HFFc6 (cell line): ENCODE data around the gene TMEM221. TPM values are rescaled to one million over a fixed set of nuclear protein-coding genes. Genes with fewer than 3 reads are reported as not detected.

ENCODE experiments used
- DNase-seq: peaks from one replicate; pipeline ENCODE4 v3.0.0-alpha.2; 2018
- H3K27ac Mint-ChIP-seq: 2 replicates; pipeline ENCODE4 v1.8.0; 2020; ENCODE audit warnings: mild to moderate bottlenecking, mixed read lengths
- H3K27me3 Mint-ChIP-seq: 2 replicates; pipeline ENCODE4 v1.8.0; 2021; ENCODE audit warnings: mild to moderate bottlenecking, moderate library complexity, mixed read lengths; ENCODE audit not compliant: insufficient read depth
- H3K36me3 Mint-ChIP-seq: 2 replicates; pipeline ENCODE4 v1.8.0; 2021; ENCODE audit warnings: low read depth, mixed read lengths
- H3K4me1 Mint-ChIP-seq: 2 replicates; pipeline ENCODE4 v1.8.0; 2020; ENCODE audit warnings: low read depth, mixed read lengths
- H3K4me3 Mint-ChIP-seq: 2 replicates; pipeline ENCODE4 v1.8.0; 2020; ENCODE audit warnings: mild to moderate bottlenecking, moderate library complexity, mixed read lengths
- H3K9me3 Mint-ChIP-seq: 2 replicates; pipeline ENCODE4 v1.8.0; 2020; ENCODE audit warnings: mild to moderate bottlenecking, mixed read lengths
- total RNA-seq, 6 experiments: library from RNA; stranded (reverse); fragmentation: NEBNext Ultra II Directional; extraction: Animal tissue kit (Norgen Biotek cat#: 25700); gene quantifications; 2 replicates in 1 of 6; 3 replicates in 5 of 6; pipeline ENCODE4 v1.2.3, GENCODE V29; 2021
- TF ChIP-seq, protein P1 (sequence below): fragments of 200-600 bp; sonication (generic); IDR thresholded peaks from 2 replicates; pipeline ENCODE4 v1.5.0; 2021; ENCODE audit warnings: antibody characterized with exemption, mild to moderate bottlenecking

The TMEM221 gene
- total RNA-seq, 6 experiments from 2014 or later: not detected

DNA sequence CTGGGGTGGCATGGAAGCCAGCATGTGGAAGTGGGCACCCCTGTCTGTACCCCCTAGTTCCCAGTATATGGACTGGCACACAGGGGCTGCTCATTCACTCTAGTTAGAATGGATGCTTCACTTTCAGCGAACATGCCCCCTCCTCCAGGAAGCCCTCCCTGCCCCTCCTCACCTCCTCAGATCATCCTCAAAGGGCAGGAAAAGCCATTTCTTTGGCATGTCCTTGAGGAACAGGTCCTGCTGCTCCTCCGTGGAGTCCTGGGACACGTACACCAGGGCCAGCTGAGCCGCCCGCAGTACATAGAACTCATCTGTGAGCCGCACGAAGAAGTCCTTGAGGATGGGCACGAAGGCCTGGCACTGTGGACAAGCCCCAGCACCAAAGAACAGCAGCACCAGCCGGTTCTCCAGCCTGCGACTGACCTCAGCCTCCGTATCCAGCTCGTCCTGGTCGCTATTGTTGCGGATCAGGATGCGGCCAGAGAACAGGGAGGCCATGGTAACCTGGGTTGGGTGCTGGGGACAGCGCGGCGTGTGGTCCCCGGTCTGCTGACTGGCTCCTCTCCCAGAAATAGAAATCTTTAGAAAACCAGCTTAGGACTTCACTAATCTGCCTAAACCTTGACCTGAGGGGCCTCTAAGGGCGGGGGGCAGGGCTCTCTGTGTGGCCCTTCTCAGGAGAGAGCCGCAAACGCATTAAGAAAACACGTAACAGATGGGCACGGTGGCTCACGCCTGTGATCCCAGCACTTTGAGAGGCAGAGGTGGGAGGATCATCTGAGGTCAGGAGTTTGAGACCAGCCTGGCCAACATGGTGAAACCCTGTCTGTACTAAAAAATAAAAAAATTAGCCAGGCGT lies 12.1 kb upstream of the TMEM221 start, which contains the start of gene NXNL1:
TSS of gene NXNL1 (minus strand) at position 555 of the 859 bp plus-strand sequence. CDS start at position 498, 57 bp downstream.
- Mint-ChIP-seq H3K9me3 (no peaks in the 10 kb centered on the region), H3K27me3 (peaks cover 13% of the 10 kb centered on the region), H3K4me3 (no peak within 1 kb of the TSS), H3K4me1 (no peaks in the 10 kb centered on the region), H3K36me3 (no peaks in the 10 kb centered on the region), H3K27ac (no peak within 1 kb of the TSS)
- DNase-seq: no peak
- TF ChIP-seq, protein P1, sequence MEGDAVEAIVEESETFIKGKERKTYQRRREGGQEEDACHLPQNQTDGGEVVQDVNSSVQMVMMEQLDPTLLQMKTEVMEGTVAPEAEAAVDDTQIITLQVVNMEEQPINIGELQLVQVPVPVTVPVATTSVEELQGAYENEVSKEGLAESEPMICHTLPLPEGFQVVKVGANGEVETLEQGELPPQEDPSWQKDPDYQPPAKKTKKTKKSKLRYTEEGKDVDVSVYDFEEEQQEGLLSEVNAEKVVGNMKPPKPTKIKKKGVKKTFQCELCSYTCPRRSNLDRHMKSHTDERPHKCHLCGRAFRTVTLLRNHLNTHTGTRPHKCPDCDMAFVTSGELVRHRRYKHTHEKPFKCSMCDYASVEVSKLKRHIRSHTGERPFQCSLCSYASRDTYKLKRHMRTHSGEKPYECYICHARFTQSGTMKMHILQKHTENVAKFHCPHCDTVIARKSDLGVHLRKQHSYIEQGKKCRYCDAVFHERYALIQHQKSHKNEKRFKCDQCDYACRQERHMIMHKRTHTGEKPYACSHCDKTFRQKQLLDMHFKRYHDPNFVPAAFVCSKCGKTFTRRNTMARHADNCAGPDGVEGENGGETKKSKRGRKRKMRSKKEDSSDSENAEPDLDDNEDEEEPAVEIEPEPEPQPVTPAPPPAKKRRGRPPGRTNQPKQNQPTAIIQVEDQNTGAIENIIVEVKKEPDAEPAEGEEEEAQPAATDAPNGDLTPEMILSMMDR: no peak

- H3K36me3 Mint-ChIP-seq: no peaks in the 10 kb centered on the region
- DNase-seq: no peak
- no peak overlapping the region for H3K27ac Mint-ChIP-seq
- TF ChIP-seq, protein P1: no peak
- no peak overlapping the region for H3K4me3 Mint-ChIP-seq
- H3K27me3 Mint-ChIP-seq: peaks cover 20% of the 10 kb centered on the region
- no peaks in the 10 kb centered on the region for H3K9me3 Mint-ChIP-seq
- no peaks in the 10 kb centered on the region for H3K4me1 Mint-ChIP-seq
These were observed 10.5 kb upstream of the TMEM221 start for GRCh38 chr19:17458970-17459369.

GRCh38 chr19:17457616-17458015 lies 9.1 kb upstream of the TMEM221 start:
- no peaks in the 10 kb centered on the region for H3K4me1 Mint-ChIP-seq
- DNase-seq: no peak
- H3K27me3 Mint-ChIP-seq: peaks cover 27% of the 10 kb centered on the region

GRCh38 chr19:17456127-17456526 lies 7.7 kb upstream of the TMEM221 start:
- Mint-ChIP-seq H3K9me3 (no peaks in the 10 kb centered on the region; the same call in 1 of the 2 replicates), H3K36me3 (no peaks in the 10 kb centered on the region), H3K27ac (no peak overlapping the region), H3K4me1 (no peaks in the 10 kb centered on the region), H3K27me3 (peaks cover 21% of the 10 kb centered on the region), H3K4me3 (no peak overlapping the region)
- no peak for DNase-seq
- TF ChIP-seq, protein P1: no peak

More at GRCh38 chr19:17457616-17458015, 9.1 kb upstream of the TMEM221 start:
- Mint-ChIP-seq H3K27ac (no peak overlapping the region), H3K9me3 (no peaks in the 10 kb centered on the region; the same call in 1 of the 2 replicates), H3K36me3 (no peaks in the 10 kb centered on the region), H3K4me3 (no peak overlapping the region)
- TF ChIP-seq, protein P1: no peak

DNA sequence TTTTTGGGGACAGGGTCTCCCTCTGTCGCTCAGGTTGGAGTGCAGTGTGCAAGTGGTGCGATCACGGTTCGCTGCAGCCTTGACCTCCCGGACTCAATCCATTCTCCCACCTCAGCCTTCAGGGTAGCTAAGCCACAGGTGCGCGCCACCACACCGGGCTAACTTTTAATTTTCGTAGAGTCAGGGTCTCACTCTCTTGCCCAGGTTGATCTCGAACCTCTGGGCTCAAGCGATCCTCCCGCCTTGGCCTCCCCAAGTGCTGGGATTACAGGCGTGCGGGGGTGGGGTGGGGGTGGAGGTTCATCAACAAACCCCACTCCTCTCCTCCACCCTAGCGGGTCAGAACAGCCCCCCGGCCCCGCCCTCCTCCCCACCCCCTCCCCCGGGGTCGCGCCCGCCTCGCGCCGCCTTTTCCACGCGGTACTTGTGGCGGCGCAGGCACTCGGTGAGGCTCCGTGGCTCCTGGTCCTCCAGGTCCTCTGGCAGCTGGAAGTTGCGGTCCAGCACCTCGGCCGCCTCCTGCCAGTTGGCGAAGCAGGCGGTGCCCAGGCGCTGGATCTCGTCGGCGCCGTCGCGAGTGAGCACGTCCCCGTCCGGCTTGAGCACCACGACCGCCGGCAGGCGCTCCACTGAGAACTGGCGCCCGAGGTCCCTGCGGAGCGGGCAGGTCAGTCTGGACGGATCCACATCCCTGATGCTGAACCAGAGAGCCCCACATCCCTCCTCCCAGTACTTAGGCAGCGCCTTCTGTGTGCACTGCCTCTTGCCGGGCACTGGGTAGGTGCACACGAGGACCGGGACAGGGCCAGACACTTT lies 7.0 kb upstream of the TMEM221 start:
- DNase-seq: no peak
- H3K4me3 Mint-ChIP-seq: no peak overlapping the region
- TF ChIP-seq, protein P1: no peak
- H3K27me3 Mint-ChIP-seq: peaks cover 23% of the 10 kb centered on the region
- no peaks in the 10 kb centered on the region; the same call in 1 of the 2 replicates for H3K9me3 Mint-ChIP-seq
- H3K27ac Mint-ChIP-seq: no peak overlapping the region
- H3K4me1 Mint-ChIP-seq: no peaks in the 10 kb centered on the region
- H3K36me3 Mint-ChIP-seq: no peaks in the 10 kb centered on the region
